ENCODE results near the gene CST11. TPM values are rescaled to one million over a fixed set of nuclear protein-coding genes. Genes with fewer than 3 reads are reported as not detected.

The CST11 gene
- total RNA-seq, 4 donors from 2014 or later: not detected

- no peak for DNase-seq (ENCODE audit: low spot score in 2 of 2)
- no peaks in the 10 kb centered on the region for H3K27me3 ChIP-seq
- H3K9me3 ChIP-seq: no peaks in the 10 kb centered on the region
- H3K4me1 ChIP-seq: peaks cover 0 to 51% (median 12%) of the 10 kb centered on the region in 4 donors
- 69 to 72% methylated on average over 6 of the region's 6 CpGs for WGBS, 2 donors
- no peaks in the 10 kb centered on the region for H3K36me3 ChIP-seq
- H3K27ac ChIP-seq: no peak overlapping the region
- TF ChIP-seq POLR2A (IDR thresholded peaks at IDR 0.05): no peak
- no peak for TF ChIP-seq EP300 (IDR thresholded peaks at IDR 0.05)
- no peak for TF ChIP-seq CTCF (IDR thresholded peaks at IDR 0.05)
- H3K4me3 ChIP-seq: no peak overlapping the region
Measured at GRCh38 chr20:23415959-23416583, 36.6 kb downstream of the CST11 start.

GRCh38 chr20:23415555-23415954, 37.1 kb downstream of the CST11 start:
- H3K9me3 ChIP-seq: no peaks in the 10 kb centered on the region
- H3K27me3 ChIP-seq: no peaks in the 10 kb centered on the region
- DNase-seq (ENCODE audit: low spot score in 2 of 2): no peak
- no peak overlapping the region for H3K27ac ChIP-seq
- no peak for TF ChIP-seq POLR2A (IDR thresholded peaks at IDR 0.05)
- no peak for TF ChIP-seq CTCF (IDR thresholded peaks at IDR 0.05)
- TF ChIP-seq EP300 (IDR thresholded peaks at IDR 0.05): no peak
- WGBS, 2 donors: 88 to 93% methylated on average over 5 of the region's 5 CpGs
- peaks cover 0 to 56% (median 12%) of the 10 kb centered on the region in 4 donors for H3K4me1 ChIP-seq
- no peaks in the 10 kb centered on the region for H3K36me3 ChIP-seq
- H3K4me3 ChIP-seq: no peak overlapping the region

GRCh38 chr20:23414526-23415188, 38.0 kb downstream of the CST11 start:
- TF ChIP-seq EP300 (IDR thresholded peaks at IDR 0.05) (no peak), POLR2A (IDR thresholded peaks at IDR 0.05) (no peak), CTCF (IDR thresholded peaks at IDR 0.05) (no peak)
- H3K4me3 ChIP-seq: no peak overlapping the region
- no peaks in the 10 kb centered on the region for H3K36me3 ChIP-seq
- WGBS, 2 donors: 74 to 77% methylated on average over 1 of the region's 1 CpG
- H3K4me1 ChIP-seq: peaks cover 0 to 56% (median 11%) of the 10 kb centered on the region in 4 donors
- no peak overlapping the region for H3K27ac ChIP-seq
- no peak for DNase-seq (ENCODE audit: low spot score in 2 of 2)
- no peaks in the 10 kb centered on the region for H3K27me3 ChIP-seq
- no peaks in the 10 kb centered on the region for H3K9me3 ChIP-seq

GRCh38 chr20:23413862-23414422, 38.7 kb downstream of the CST11 start:
- H3K9me3 ChIP-seq: no peaks in the 10 kb centered on the region
- 96 to 98% methylated on average over 3 of the region's 3 CpGs for WGBS, 2 donors
- no peak overlapping the region for H3K4me3 ChIP-seq
- no peak for TF ChIP-seq CTCF (IDR thresholded peaks at IDR 0.05)
- no peak for TF ChIP-seq POLR2A (IDR thresholded peaks at IDR 0.05)
- TF ChIP-seq EP300 (IDR thresholded peaks at IDR 0.05): no peak
- no peaks in the 10 kb centered on the region for H3K27me3 ChIP-seq
- H3K4me1 ChIP-seq: peaks cover 0 to 52% (median 5%) of the 10 kb centered on the region in 4 donors
- no peak for DNase-seq (ENCODE audit: low spot score in 2 of 2)
- no peak overlapping the region for H3K27ac ChIP-seq
- no peaks in the 10 kb centered on the region for H3K36me3 ChIP-seq

GRCh38 chr20:23412026-23412425, 40.6 kb downstream of the CST11 start:
- DNase-seq (ENCODE audit: low spot score in 2 of 2): no peak
- peaks cover 0 to 43% (median 5%) of the 10 kb centered on the region in 4 donors for H3K4me1 ChIP-seq
- no peak for TF ChIP-seq POLR2A (IDR thresholded peaks at IDR 0.05)
- no peak for TF ChIP-seq CTCF (IDR thresholded peaks at IDR 0.05)
- TF ChIP-seq EP300 (IDR thresholded peaks at IDR 0.05): no peak
- no peaks in the 10 kb centered on the region for H3K27me3 ChIP-seq
- whole genome bisulfite sequencing, 2 donors: 29 to 32% methylated on average over 1 of the region's 1 CpG
- no peaks in the 10 kb centered on the region for H3K9me3 ChIP-seq
- no peaks in the 10 kb centered on the region for H3K36me3 ChIP-seq
- H3K27ac ChIP-seq: no peak overlapping the region
- H3K4me3 ChIP-seq: no peak overlapping the region

Data from tibial nerve (tissue), 4 donors.